LHCN-M2 (cell line): ENCODE results near the gene CHMP1B. TPM values are rescaled to one million over a fixed set of nuclear protein-coding genes. Genes with fewer than 3 reads are reported as not detected.
"Not testable (repeated sequence)": the region's sequence is repeated elsewhere in the genome, so short reads cannot be mapped to it uniquely, and the experiment has no call there.

Experiments used
- DNase-seq: peaks from one replicate; pipeline ENCODE4 v3.0.0-alpha.2; 2012; ENCODE audit warnings: low read depth
- total RNA-seq: library from RNA; depleted of rRNA; stranded (reverse); fragments of >200 nt; gene quantifications from 2 replicates; pipeline ENCODE4 v1.2.3, GENCODE V29; 2014

The CHMP1B gene
- total RNA-seq, 1 experiment from 2014 or later: 42.5 TPM

GRCh38 chr18:11866764-11867163, 15.6 kb downstream of the CHMP1B start:
- DNase-seq: no peak

GRCh38 chr18:11868230-11868629, 17.0 kb downstream of the CHMP1B start:
- DNase-seq: no peak

DNA sequence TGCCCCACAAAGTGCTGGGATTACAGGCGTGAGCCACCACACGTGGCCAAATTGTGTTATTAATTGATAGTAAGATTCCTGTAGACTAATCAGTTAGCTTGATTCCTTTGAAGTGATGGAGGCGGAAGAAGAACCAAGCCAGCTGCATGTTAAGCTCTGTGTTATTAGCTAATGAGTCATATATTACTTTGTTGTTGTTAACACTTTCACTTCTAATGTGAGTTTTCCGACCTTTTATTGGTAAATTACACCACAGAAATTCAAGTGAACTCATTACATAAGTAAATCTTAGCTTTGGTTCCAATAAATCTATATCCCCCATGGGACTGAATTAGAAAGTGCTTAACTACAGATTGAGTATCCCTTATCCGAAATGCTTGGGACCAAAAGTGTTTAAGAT, 20.3 kb downstream of the CHMP1B start:
- DNase-seq: peak; percentile 17

DNA sequence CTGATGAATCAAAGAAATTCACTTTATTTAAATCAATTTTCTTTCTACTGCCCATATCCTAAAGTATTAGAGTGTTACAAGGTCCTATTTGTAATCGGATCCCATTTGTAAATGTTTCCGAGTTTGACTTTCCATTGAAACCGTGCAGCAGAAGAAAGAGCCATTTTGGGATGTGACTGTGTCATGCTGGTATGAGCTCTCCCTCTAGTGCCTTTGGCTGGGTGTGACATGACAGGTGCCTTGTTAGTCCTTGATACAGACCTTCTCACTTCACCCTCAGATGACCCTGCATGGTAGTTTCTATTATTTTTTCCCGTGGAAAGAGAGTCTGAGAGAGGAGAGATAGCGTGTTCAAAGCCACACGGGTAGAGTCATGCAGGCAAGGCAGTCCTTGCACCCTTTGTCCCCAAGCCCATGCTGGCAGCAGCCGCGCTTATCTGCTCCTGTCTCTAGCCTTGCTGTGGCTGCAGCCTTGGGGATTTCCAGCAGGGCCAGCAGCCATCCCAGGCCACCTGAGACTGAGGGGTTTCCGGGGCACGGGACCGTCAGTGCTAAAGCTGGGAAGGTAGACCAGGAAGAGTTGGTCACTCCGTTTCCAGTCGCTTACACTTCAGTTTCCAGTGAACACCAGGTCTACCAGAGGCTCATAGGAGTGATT, 21.4 kb downstream of the CHMP1B start:
- DNase-seq: peak; percentile 68

GRCh38 chr18:11873670-11874340, 22.6 kb downstream of the CHMP1B start:
- DNase-seq: no peak

- DNase-seq: no peak
These were observed 23.5 kb downstream of the CHMP1B start for GRCh38 chr18:11874676-11875075.

GRCh38 chr18:11877497-11878135, 26.4 kb downstream of the CHMP1B start:
- DNase-seq: no peak

DNA sequence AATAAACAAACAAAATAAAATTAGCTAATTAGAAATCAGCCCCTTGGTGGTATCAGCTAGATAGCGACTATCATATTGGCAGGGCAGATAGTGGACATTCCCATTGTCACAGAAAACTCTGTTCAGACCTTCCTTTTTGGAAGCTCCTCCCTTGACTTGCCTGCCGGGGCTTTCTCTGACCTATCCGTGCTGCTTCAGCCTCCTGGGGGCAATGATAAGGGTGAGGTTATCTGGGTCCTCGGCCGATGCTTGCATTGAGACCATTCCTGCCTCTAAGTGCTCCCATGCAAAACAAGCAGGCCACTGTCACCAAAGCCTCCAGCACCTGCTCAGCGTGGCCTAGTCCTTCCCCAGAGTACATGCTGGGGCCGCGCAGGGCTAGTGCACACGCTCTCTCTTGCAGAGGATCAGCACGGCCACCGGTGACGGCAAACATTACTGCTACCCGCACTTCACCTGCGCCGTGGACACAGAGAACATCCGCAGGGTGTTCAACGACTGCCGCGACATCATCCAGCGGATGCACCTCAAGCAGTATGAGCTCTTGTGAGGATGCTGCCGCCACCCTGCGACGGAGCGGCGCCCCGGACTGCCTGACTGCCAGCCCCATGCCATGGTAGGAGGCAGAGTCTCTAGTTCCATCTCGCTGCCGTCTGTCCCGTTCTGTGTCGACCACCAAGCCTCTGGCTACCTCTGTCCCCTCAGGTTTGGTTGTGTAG, 29.5 kb downstream of the CHMP1B start:
- DNase-seq: no peak

- no peak for DNase-seq
These were observed 31.4 kb downstream of the CHMP1B start for GRCh38 chr18:11882636-11883035.

- DNase-seq: no peak
These were observed 31.9 kb downstream of the CHMP1B start for GRCh38 chr18:11883153-11883552.

- DNase-seq: no peak
These were observed 33.3 kb downstream of the CHMP1B start for GRCh38 chr18:11884396-11885030.

DNA sequence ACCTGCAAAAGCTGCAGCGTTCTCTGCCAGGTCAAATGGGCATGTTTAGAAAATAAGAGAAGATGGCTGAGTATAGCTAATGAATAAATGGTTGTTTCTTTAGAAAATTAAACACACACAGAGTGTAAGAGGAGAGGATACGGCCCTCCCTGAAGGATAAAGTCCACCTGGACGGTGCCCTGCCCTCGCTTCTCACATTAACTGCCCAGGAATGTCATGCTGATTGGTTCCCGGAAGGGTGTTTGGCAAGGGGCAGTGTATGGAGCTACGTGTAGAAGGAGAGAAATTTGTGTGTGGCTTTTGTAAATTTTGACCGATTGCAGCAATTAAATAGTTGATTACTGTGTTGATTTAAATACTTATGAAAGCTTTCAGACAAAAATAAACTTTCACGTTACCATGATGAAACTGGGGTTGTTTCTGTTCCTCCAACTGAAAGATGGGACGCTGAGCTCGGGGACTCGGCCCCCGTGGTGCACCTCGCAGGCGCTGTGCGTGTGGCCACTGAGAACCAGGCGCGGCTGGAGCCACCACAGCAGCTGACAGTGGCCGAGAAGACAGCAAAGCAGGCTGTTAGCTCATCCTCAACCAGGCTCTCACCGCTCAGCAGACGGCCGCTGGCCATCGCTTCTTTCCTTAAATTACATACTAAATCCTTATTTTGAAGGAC, 34.2 kb downstream of the CHMP1B start:
- DNase-seq: no peak

DNA sequence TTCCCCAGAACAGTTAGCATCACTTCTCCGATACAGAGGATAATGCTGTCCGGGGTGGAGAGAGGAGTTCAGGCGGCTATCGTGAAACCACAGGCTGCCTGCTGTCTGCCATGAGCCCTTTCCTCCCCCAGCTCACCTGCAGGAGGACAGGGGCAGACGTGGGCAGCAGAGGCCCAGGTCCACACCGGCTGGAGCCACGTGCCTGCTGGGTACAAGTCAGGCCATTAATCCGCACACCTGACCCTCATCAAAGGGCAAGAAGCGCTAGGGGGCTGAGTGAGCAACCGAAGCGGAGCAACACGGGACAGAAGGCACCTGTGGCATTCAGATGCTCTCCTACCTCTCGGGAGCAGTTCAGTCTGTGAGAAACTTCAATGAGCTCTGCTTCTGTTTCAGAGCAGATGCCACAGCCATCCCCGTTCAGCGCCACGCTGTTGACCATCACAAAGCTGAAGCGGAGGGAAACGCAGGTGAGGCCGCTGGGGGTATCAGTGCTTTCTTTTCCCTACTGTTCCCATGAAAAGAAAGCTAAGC, 35.4 kb downstream of the CHMP1B start:
- no peak for DNase-seq

GRCh38 chr18:11887328-11888128, 36.3 kb downstream of the CHMP1B start:
- DNase-seq: no peak

GRCh38 chr18:11888726-11889125, 37.5 kb downstream of the CHMP1B start:
- no peak for DNase-seq

GRCh38 chr18:11889284-11889683, 38.1 kb downstream of the CHMP1B start:
- no peak for DNase-seq

- no peak for DNase-seq
These were observed 40.5 kb downstream of the CHMP1B start for GRCh38 chr18:11891737-11892136.

DNA sequence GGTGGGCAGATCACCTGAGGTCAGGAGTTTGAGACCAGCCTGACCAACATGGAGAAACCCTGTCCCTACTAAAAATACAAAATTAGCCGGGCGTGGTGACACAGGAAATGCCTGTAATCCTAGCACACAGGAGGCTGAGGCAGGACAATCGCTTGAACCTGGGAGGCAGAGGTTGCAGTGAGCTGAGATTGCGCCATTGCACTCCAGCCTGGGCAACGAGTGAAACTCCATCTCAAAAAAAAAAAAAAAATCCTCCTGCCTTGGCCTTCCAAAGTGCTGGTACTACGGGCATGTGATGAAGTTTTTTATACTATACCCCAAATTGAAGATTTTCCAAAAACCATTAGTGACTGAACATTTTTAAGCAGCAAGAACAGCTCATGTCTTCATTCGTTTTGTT, 41.2 kb downstream of the CHMP1B start:
- DNase-seq: not testable (repeated sequence)

- DNase-seq: no peak
These were observed 46.6 kb downstream of the CHMP1B start for GRCh38 chr18:11897781-11898180.

GRCh38 chr18:11899063-11899462, 47.9 kb downstream of the CHMP1B start:
- DNase-seq: no peak
